K562 (cell line): ENCODE measurements around the gene CDCA3. TPM values are rescaled to one million over a fixed set of nuclear protein-coding genes. Genes with fewer than 3 reads are reported as not detected.

Source experiments
- ARID3B ChIP-seq: fragments of 250-450 bp; sonication (Bioruptor Pico); IDR thresholded peaks from 2 replicates; pipeline ENCODE4 v1.4.0; 2020; ENCODE audit warnings: borderline replicate concordance
- ATF2 ChIP-seq: sonication (generic); formaldehyde crosslinking; IDR thresholded peaks from 2 replicates; pipeline ENCODE4 v1.8.1; 2022; ENCODE audit warnings: missing genetic modification reagents
- BDP1 ChIP-seq: IDR thresholded peaks from 3 replicates; pipeline ENCODE4 v1.6.1; 2011; ENCODE audit not compliant: insufficient read length, insufficient read depth
- CCAR2 ChIP-seq: fragments of 200-400 bp; formaldehyde crosslinking; IDR thresholded peaks from 2 replicates; pipeline ENCODE4 v1.6.1; 2017; ENCODE audit warnings: mild to moderate bottlenecking, low read depth, low read length
- HNRNPH1 ChIP-seq: fragments of 200-400 bp; formaldehyde crosslinking; optimal IDR thresholded peaks from 2 replicates; pipeline ENCODE3; 2017; ENCODE audit warnings: low read depth, mild to moderate bottlenecking, low read length, moderate library complexity
- IFI16 ChIP-seq: fragments of 250-450 bp; sonication (Bioruptor Pico); IDR thresholded peaks from 2 replicates; pipeline ENCODE4 v2.1.2; 2022; ENCODE audit warnings: mild to moderate bottlenecking, inconsistent platforms
- JUND ChIP-seq, 2 experiments: IDR thresholded peaks; 2 replicates in 1 of 2; 3 replicates in 1 of 2; pipeline ENCODE4 v1.6.1; 2011; ENCODE audit warnings: borderline replicate concordance in 2 of 2, low read depth in 2 of 2, low read length in 2 of 2, improper control_type of control experiment in 1 of 2, missing biosample characterization in 1 of 2, missing genetic modification characterization in 1 of 2, missing genetic modification reagents in 1 of 2
- KDM2B ChIP-seq: fragments of 250-450 bp; sonication (Bioruptor Pico); IDR thresholded peaks from 2 replicates; pipeline ENCODE4 v1.8.0; 2021; ENCODE audit warnings: mild to moderate bottlenecking, moderate library complexity
- MAFG ChIP-seq: fragments of 450-650 bp; conservative IDR thresholded peaks from 2 replicates; pipeline ENCODE4 v1.6.1; 2016; ENCODE audit warnings: missing genetic modification characterization, missing compliant biosample characterization
- MTA3 ChIP-seq: fragments of 450-650 bp; formaldehyde crosslinking; IDR thresholded peaks from 2 replicates; pipeline ENCODE4 v1.6.1; 2017; ENCODE audit warnings: mild to moderate bottlenecking, borderline replicate concordance
- NFE2L1 ChIP-seq: fragments of 450-650 bp; IDR thresholded peaks from 2 replicates; pipeline ENCODE4 v1.6.1; 2016; ENCODE audit warnings: missing genetic modification characterization, low read depth, mild to moderate bottlenecking, missing compliant biosample characterization, moderate library complexity, borderline replicate concordance
- NFIX ChIP-seq: fragments of 250-450 bp; sonication (Bioruptor Pico); IDR thresholded peaks from 2 replicates; pipeline ENCODE4 v1.4.0; 2020; ENCODE audit warnings: low read depth, mild to moderate bottlenecking, moderate library complexity
- NONO ChIP-seq, 2 experiments: fragments of 200-400 bp in 1 of 2; fragments of 450-650 bp in 1 of 2; formaldehyde crosslinking in 1 of 2; IDR thresholded peaks; 2 replicates each; pipeline ENCODE4 v1.6.1; 2017; ENCODE audit warnings: low read depth in 2 of 2, mild to moderate bottlenecking in 2 of 2, moderate library complexity in 2 of 2, low read length in 1 of 2
- PCBP2 ChIP-seq: fragments of 200-400 bp; formaldehyde crosslinking; IDR thresholded peaks from 2 replicates; pipeline ENCODE4 v1.6.1; 2018; ENCODE audit warnings: low read length, low read depth, mild to moderate bottlenecking, moderate library complexity; ENCODE audit not compliant: poor library complexity, severe bottlenecking
- POU5F1 ChIP-seq: fragments of 150-350 bp; IDR thresholded peaks from 2 replicates; pipeline ENCODE4 v1.6.1; 2014; ENCODE audit warnings: borderline replicate concordance, low read length, low read depth, mild to moderate bottlenecking; ENCODE audit not compliant: partially characterized antibody
- SMAD4 ChIP-seq: fragments of 250-450 bp; sonication (Bioruptor Pico); conservative IDR thresholded peaks from 2 replicates; pipeline ENCODE4 v1.8.0; 2021; ENCODE audit warnings: inconsistent platforms, mild to moderate bottlenecking, moderate library complexity
- SMARCE1 ChIP-seq: fragments of 450-650 bp; IDR thresholded peaks from 2 replicates; pipeline ENCODE4 v1.7.1; 2016; ENCODE audit warnings: mild to moderate bottlenecking
- SNIP1 ChIP-seq: fragments of 450-650 bp; IDR thresholded peaks from 2 replicates; pipeline ENCODE4 v1.7.1; 2017; ENCODE audit warnings: low read depth, mild to moderate bottlenecking
- TAF9B ChIP-seq: fragments of 450-650 bp; IDR thresholded peaks from 2 replicates; pipeline ENCODE4 v1.6.1; 2018; ENCODE audit warnings: mild to moderate bottlenecking; ENCODE audit not compliant: partially characterized antibody
- THRAP3 ChIP-seq: fragments of 450-650 bp; IDR thresholded peaks from 2 replicates; pipeline ENCODE4 v1.6.1; 2016; ENCODE audit warnings: mild to moderate bottlenecking, inconsistent platforms, borderline replicate concordance
- ZNF3 ChIP-seq: fragments of 250-450 bp; sonication (Bioruptor Pico); IDR thresholded peaks from 2 replicates; pipeline ENCODE4 v1.5.0; 2021; ENCODE audit warnings: mild to moderate bottlenecking, moderate library complexity
- ZNF695 ChIP-seq: fragments of 450-650 bp; formaldehyde crosslinking; IDR thresholded peaks from 2 replicates; pipeline ENCODE4 v1.4.0; 2020; ENCODE audit warnings: mild to moderate bottlenecking, moderate library complexity
- polyA plus RNA-seq, 8 experiments: library from polyadenylated mRNA; depleted of rRNA in 4 of 8; stranded (reverse) in 5 of 8; unstranded in 3 of 8; fragments of >200 nt; fragmentation: Nextera tagmentation in 2 of 8; fragmentation: Illumina TruSeq in 1 of 8; extraction: Ambion mirVana in 2 of 8; extraction: Trizol in 1 of 8; gene quantifications; 2 replicates each; pipeline versions ENCODE4 v1.2.1 to v1.2.3, GENCODE V29; 2011 to 2014; ENCODE audit warnings: inconsistent platforms in 1 of 8, missing spikeins in 1 of 8
- total RNA-seq, 7 experiments: library from RNA; depleted of rRNA in 6 of 7; stranded (reverse); fragments of >200 nt in 6 of 7; fragmentation: Illumina TruSeq in 2 of 7; extraction: Trizol in 2 of 7; gene quantifications; 2 replicates each; pipeline versions ENCODE4 v1.2.1 to v1.2.3, GENCODE V29; 2011 to 2021; ENCODE audit warnings: low replicate concordance in 1 of 7
- TF ChIP-seq, protein P1 (sequence below), 3 experiments: IDR thresholded peaks in 2 of 3; conservative IDR thresholded peaks in 1 of 3; 2 replicates each; pipeline ENCODE4 v1.5.1; 2011 to 2012; ENCODE audit warnings: low read length in 3 of 3, mild to moderate bottlenecking in 3 of 3, control low read depth in 2 of 3, improper control_type of control experiment in 1 of 3, inconsistent platforms in 1 of 3, low read depth in 1 of 3, mixed read lengths in 1 of 3, moderate library complexity in 1 of 3; ENCODE audit not compliant: insufficient read depth in 2 of 3

Gene CDCA3
- total and polyA plus RNA-seq, 9 of the 15 experiments (the other 6 are each of a cell fraction or from before 2014, with no cell fraction given): 24.2 to 80.8 (median 55.1) TPM

GRCh38 chr12:6890789-6891645 is 39.9 kb upstream of the CDCA3 start (continued):
- peak; percentile 95 for TF ChIP-seq MTA3
- TF ChIP-seq MAFG (tag): peak; percentile 97
- TF ChIP-seq ZNF3 (CRISPR knock-in tag): no peak
- TF ChIP-seq SMARCE1: peak; percentile 36; the same call in 1 of the 2 replicates
- TF ChIP-seq BDP1: no peak
- no peak for TF ChIP-seq NFIX
- no peak for TF ChIP-seq POU5F1
- peak; percentile 89 for TF ChIP-seq NFE2L1 (tag)
- no peak for TF ChIP-seq ZNF695 (CRISPR knock-in tag)
- TF ChIP-seq SMAD4 (CRISPR knock-in tag): peak; percentile 81
- peak; percentile 93 for TF ChIP-seq TAF9B
- TF ChIP-seq JUND (IDR thresholded peaks at IDR 0.05; ENCODE audit: borderline replicate concordance, low read depth, low read length): peak; percentile 56
- TF ChIP-seq JUND (tag; IDR thresholded peaks at IDR 0.05; ENCODE audit: borderline replicate concordance, low read depth, low read length): peak; percentile 48; the same call in 1 of the 3 replicates
- TF ChIP-seq PCBP2: no peak
- TF ChIP-seq ATF2 (CRISPR knock-in tag): no peak
- no peak for TF ChIP-seq SNIP1
- TF ChIP-seq, protein P1, sequence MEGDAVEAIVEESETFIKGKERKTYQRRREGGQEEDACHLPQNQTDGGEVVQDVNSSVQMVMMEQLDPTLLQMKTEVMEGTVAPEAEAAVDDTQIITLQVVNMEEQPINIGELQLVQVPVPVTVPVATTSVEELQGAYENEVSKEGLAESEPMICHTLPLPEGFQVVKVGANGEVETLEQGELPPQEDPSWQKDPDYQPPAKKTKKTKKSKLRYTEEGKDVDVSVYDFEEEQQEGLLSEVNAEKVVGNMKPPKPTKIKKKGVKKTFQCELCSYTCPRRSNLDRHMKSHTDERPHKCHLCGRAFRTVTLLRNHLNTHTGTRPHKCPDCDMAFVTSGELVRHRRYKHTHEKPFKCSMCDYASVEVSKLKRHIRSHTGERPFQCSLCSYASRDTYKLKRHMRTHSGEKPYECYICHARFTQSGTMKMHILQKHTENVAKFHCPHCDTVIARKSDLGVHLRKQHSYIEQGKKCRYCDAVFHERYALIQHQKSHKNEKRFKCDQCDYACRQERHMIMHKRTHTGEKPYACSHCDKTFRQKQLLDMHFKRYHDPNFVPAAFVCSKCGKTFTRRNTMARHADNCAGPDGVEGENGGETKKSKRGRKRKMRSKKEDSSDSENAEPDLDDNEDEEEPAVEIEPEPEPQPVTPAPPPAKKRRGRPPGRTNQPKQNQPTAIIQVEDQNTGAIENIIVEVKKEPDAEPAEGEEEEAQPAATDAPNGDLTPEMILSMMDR (IDR thresholded peaks at IDR 0.05 in 2 of 3, conservative IDR thresholded peaks at IDR 0.05 in 1 of 3; ENCODE audit: insufficient read depth in 2 of 3, low read depth in 1 of 3, low read length in 3 of 3): peak; percentile 78 to 95 (median 88)
- no peak for TF ChIP-seq HNRNPH1
- TF ChIP-seq THRAP3: no peak
- TF ChIP-seq CCAR2: no peak
- no peak for TF ChIP-seq ARID3B
- TF ChIP-seq IFI16: no peak
- no peak for TF ChIP-seq KDM2B (CRISPR knock-in tag)
- peak in 1 of 2 experiments; percentile 66; a peak in 2 of 4 replicates for TF ChIP-seq NONO (IDR thresholded peaks at IDR 0.05; ENCODE audit: low read depth in 2 of 2, low read length in 1 of 2)
